MM.1S (cell line): ENCODE measurements around the gene ASIC2.

Experiments used
- DNase-seq: peaks from one replicate; pipeline ENCODE4 v3.0.0-alpha.2; 2015
- H2AFZ ChIP-seq: fragments of 300-600 bp; sonication (generic); 2 replicates; pipeline ENCODE4 v1.6.0; 2016; ENCODE audit warnings: antibody characterized with exemption, low read length
- H3F3A ChIP-seq: fragments of 300-600 bp; sonication (generic); 2 replicates; pipeline ENCODE4 v1.6.1; 2016; ENCODE audit warnings: mild to moderate bottlenecking, antibody characterized with exemption, low read length, moderate library complexity, mixed read lengths; ENCODE audit not compliant: insufficient read depth
- H3K27ac ChIP-seq: fragments of 300-600 bp; sonication (generic); 2 replicates; pipeline ENCODE4 v1.5.1; 2016; ENCODE audit warnings: mild to moderate bottlenecking, low read length
- H3K27me3 ChIP-seq: fragments of 300-600 bp; sonication (generic); replicated peaks from 2 replicates; pipeline ENCODE4 v1.6.0; 2016; ENCODE audit warnings: low read length; ENCODE audit not compliant: insufficient read depth
- H3K36me3 ChIP-seq: fragments of 300-600 bp; sonication (generic); replicated peaks from 2 replicates; pipeline ENCODE4 v1.6.1; 2016; ENCODE audit warnings: mild to moderate bottlenecking, low read length, mixed read lengths; ENCODE audit not compliant: insufficient read depth
- H3K4me1 ChIP-seq: fragments of 300-600 bp; sonication (generic); 2 replicates; pipeline ENCODE4 v1.6.1; 2016; ENCODE audit warnings: low read length, mixed read lengths
- H3K4me2 ChIP-seq: fragments of 300-600 bp; sonication (generic); 2 replicates; pipeline ENCODE4 v1.6.0; 2016; ENCODE audit warnings: low read depth, low read length
- H3K4me3 ChIP-seq: fragments of 300-600 bp; sonication (generic); 2 replicates; pipeline ENCODE4 v1.5.1; 2016; ENCODE audit warnings: low read length, mixed read lengths
- H3K79me2 ChIP-seq: fragments of 300-600 bp; sonication (generic); 2 replicates; pipeline ENCODE4 v1.6.1; 2016; ENCODE audit warnings: mixed run types, low read length, mixed read lengths
- H3K9ac ChIP-seq: fragments of 300-600 bp; sonication (generic); 2 replicates; pipeline ENCODE4 v1.6.1; 2016; ENCODE audit warnings: low read length, mixed read lengths
- H3K9me2 ChIP-seq: fragments of 300-600 bp; sonication (generic); replicated peaks from 2 replicates; pipeline ENCODE4 v1.6.1; 2016; ENCODE audit warnings: mild to moderate bottlenecking, low read length, mixed read lengths; ENCODE audit not compliant: insufficient read depth
- H3K9me3 ChIP-seq: fragments of 300-600 bp; sonication (generic); replicated peaks from 2 replicates; pipeline ENCODE4 v1.6.1; 2016; ENCODE audit warnings: mild to moderate bottlenecking, low read length, mixed read lengths; ENCODE audit not compliant: insufficient read depth
- H4K20me1 ChIP-seq: fragments of 300-600 bp; sonication (generic); 2 replicates; pipeline ENCODE4 v1.6.1; 2016; ENCODE audit warnings: mild to moderate bottlenecking, low read length, moderate library complexity, mixed read lengths; ENCODE audit not compliant: insufficient read depth
- CTCF ChIP-seq: fragments of 300-600 bp; sonication (generic); IDR thresholded peaks from 2 replicates; pipeline ENCODE4 v1.5.1; 2016; ENCODE audit warnings: antibody characterized with exemption, low read length, mixed read lengths
- EZH2 ChIP-seq: fragments of 300-600 bp; sonication (generic); optimal IDR thresholded peaks from 2 replicates; pipeline ENCODE3; 2017; ENCODE audit warnings: low read depth, mild to moderate bottlenecking, antibody characterized with exemption, low read length, mixed read lengths
- EZH2phosphoT487 ChIP-seq: fragments of 300-600 bp; sonication (generic); IDR thresholded peaks from 2 replicates; pipeline ENCODE4 v1.6.1; 2018; ENCODE audit warnings: antibody characterized with exemption, low read length

The ASIC2 gene

GRCh38 chr17:33109336-33110072 lies 183.6 kb downstream of the ASIC2 start:
- Histone ChIP-seq H3K9ac (no peak overlapping the region), H3K4me1 (no peaks in the 10 kb centered on the region), H3K4me3 (no peak overlapping the region), H3K9me3 (no peaks in the 10 kb centered on the region), H4K20me1 (no peaks in the 10 kb centered on the region), H3K27me3 (no peaks in the 10 kb centered on the region), H3K36me3 (no peaks in the 10 kb centered on the region), H2AFZ (no peak overlapping the region), H3K4me2 (no peak overlapping the region), H3K27ac (no peak overlapping the region), H3F3A (no peaks in the 10 kb centered on the region), H3K79me2 (no peaks in the 10 kb centered on the region), H3K9me2 (no peaks in the 10 kb centered on the region)
- no peak for TF ChIP-seq CTCF
- no peak for TF ChIP-seq EZH2phosphoT487
- no peak for TF ChIP-seq EZH2
- DNase-seq: no peak

- TF ChIP-seq EZH2phosphoT487: no peak
- no peak for TF ChIP-seq EZH2
- TF ChIP-seq CTCF: no peak
- no peaks in the 10 kb centered on the region for H3F3A ChIP-seq
Measured at GRCh38 chr17:33106525-33107165, 186.4 kb downstream of the ASIC2 start.

GRCh38 chr17:33105911-33106310 lies 187.2 kb downstream of the ASIC2 start:
- no peaks in the 10 kb centered on the region for H3K36me3 ChIP-seq
- H4K20me1 ChIP-seq: no peaks in the 10 kb centered on the region
- no peak overlapping the region for H3K27ac ChIP-seq
- no peaks in the 10 kb centered on the region for H3K9me2 ChIP-seq
- H2AFZ ChIP-seq: no peak overlapping the region
- no peaks in the 10 kb centered on the region for H3K9me3 ChIP-seq
- H3F3A ChIP-seq: no peaks in the 10 kb centered on the region
- H3K79me2 ChIP-seq: no peaks in the 10 kb centered on the region
- TF ChIP-seq CTCF (no peak), EZH2 (no peak), EZH2phosphoT487 (no peak)
- H3K4me1 ChIP-seq: no peaks in the 10 kb centered on the region
- H3K4me2 ChIP-seq: no peak overlapping the region
- H3K27me3 ChIP-seq: no peaks in the 10 kb centered on the region
- no peak overlapping the region for H3K4me3 ChIP-seq
- no peak overlapping the region for H3K9ac ChIP-seq
- DNase-seq: no peak

More at GRCh38 chr17:33106525-33107165, 186.4 kb downstream of the ASIC2 start:
- no peaks in the 10 kb centered on the region for H3K79me2 ChIP-seq
- H3K4me3 ChIP-seq: no peak overlapping the region
- H2AFZ ChIP-seq: no peak overlapping the region
- H3K9me2 ChIP-seq: no peaks in the 10 kb centered on the region
- H3K36me3 ChIP-seq: no peaks in the 10 kb centered on the region
- H3K27me3 ChIP-seq: no peaks in the 10 kb centered on the region
- no peak overlapping the region for H3K27ac ChIP-seq
- H4K20me1 ChIP-seq: no peaks in the 10 kb centered on the region
- no peak overlapping the region for H3K9ac ChIP-seq
- no peak for DNase-seq
- no peaks in the 10 kb centered on the region for H3K4me1 ChIP-seq
- no peak overlapping the region for H3K4me2 ChIP-seq
- H3K9me3 ChIP-seq: no peaks in the 10 kb centered on the region
